G401 (cell line): ENCODE measurements around the gene CP. TPM values are rescaled to one million over a fixed set of nuclear protein-coding genes. Genes with fewer than 3 reads are reported as not detected.
A peak's percentile ranks its signal among the peaks of the same experiment; 100 is the strongest.

Experiments
- DNase-seq: peaks from one replicate; pipeline ENCODE4 v3.0.0-alpha.2; 2015; ENCODE audit warnings: low spot score
- in situ Hi-C: cut with HindIII; loops from 2 replicates; pipeline ENCODE4 v1.10.0; 2016; ENCODE audit warnings: low sequenced_read_pairs, mixed read lengths
- total RNA-seq: library from RNA; depleted of rRNA; stranded (reverse); fragments of >200 nt; shearing (Covaris generic); gene quantifications from 2 replicates; pipeline ENCODE4 v1.2.3, GENCODE V29; 2014; rRNA removed

CP gene
- total RNA-seq, 1 experiment from 2014 or later: 119 TPM

GRCh38 chr3:149142682-149143081 lies 78.9 kb downstream of the CP start:
- DNase-seq: no peak
- in situ Hi-C loops: no loop called here

GRCh38 chr3:149134575-149134974 lies 87.1 kb downstream of the CP start:
- in situ Hi-C loops: no loop called here
- DNase-seq: no peak

GRCh38 chr3:149131589-149131988 lies 90.0 kb downstream of the CP start:
- DNase-seq: peak; percentile 19
- in situ Hi-C loops: no loop called here

GRCh38 chr3:149129326-149130205 lies 92.1 kb downstream of the CP start, which contains the start of gene HPS3:
TSS of gene HPS3 (plus strand) at chr3:149129638. CDS start at chr3:149129724, 86 bp downstream.
- in situ Hi-C loops: no loop called here
- peak; percentile 90 for DNase-seq

GRCh38 chr3:149128821-149129220 lies 92.8 kb downstream of the CP start:
- in situ Hi-C loops: no loop called here
- DNase-seq: no peak

- in situ Hi-C loops: no loop called here
- no peak for DNase-seq
These were observed 98.7 kb downstream of the CP start for GRCh38 chr3:149122721-149123578.

Other genes with a start within 250 kb of the CP start
- 120 and 135 TPM in 2 replicates for gene GYG1, start 230.3 kb downstream of the CP start, total RNA-seq
- 51.9 and 81.1 TPM in 2 replicates for gene HLTF, start 135.3 kb downstream of the CP start, total RNA-seq
- gene HPS3, start 92.2 kb downstream of the CP start, total RNA-seq: 110 and 126 TPM in 2 replicates
- 13.4 and 36.7 TPM in 2 replicates for gene TM4SF18, start 111.8 kb upstream of the CP start, total RNA-seq
- 1,040 and 1,132 TPM in 2 replicates for gene TM4SF1, start 155.8 kb upstream of the CP start, total RNA-seq